Mucosa of descending colon (tissue), 3 donors: ENCODE results near the gene CABYR. TPM values are rescaled to one million over a fixed set of nuclear protein-coding genes. Genes with fewer than 3 reads are reported as not detected.

ENCODE experiments used
- ATAC-seq: fragments of 200-7000 bp; cut with Tn5 transposase; one replicate; pipeline ENCODE4 v1.9.1; 2020; ENCODE audit warnings: mild to moderate bottlenecking, moderate library complexity
- DNase-seq, 3 donors: peaks; one replicate each; pipeline ENCODE4 v3.0.0-alpha.2; 2020
- H3K36me3 ChIP-seq: fragments of 200-600 bp; one replicate; pipeline ENCODE4 v1.8.0; 2021; ENCODE audit warnings: low read depth, mild to moderate bottlenecking
- H3K4me1 ChIP-seq: fragments of 200-600 bp; one replicate; pipeline ENCODE4 v1.8.0; 2021; ENCODE audit warnings: low read depth, mild to moderate bottlenecking
- H3K4me3 ChIP-seq: fragments of 200-600 bp; one replicate; pipeline ENCODE4 v1.8.0; 2021; ENCODE audit warnings: mild to moderate bottlenecking
- H3K9me3 ChIP-seq: fragments of 200-600 bp; one replicate; pipeline ENCODE4 v1.8.0; 2021; ENCODE audit warnings: mild to moderate bottlenecking
- CTCF ChIP-seq: fragments of 200-600 bp; IDR thresholded peaks from one replicate; pipeline ENCODE4 v1.8.0; 2022; ENCODE audit warnings: antibody characterized with exemption, mild to moderate bottlenecking
- intact Hi-C, 2 donors: fragments of 100-400 bp; cut with DNase I in 1 of 2; cut with micrococcal nuclease in 1 of 2; formaldehyde crosslinking; loops; one replicate each; pipeline versions ENCODE4 v1.11.0 to v1.11.1; 2022; cut with DNase I, micrococcal nuclease
- total RNA-seq, 3 donors: library from RNA; stranded (reverse); fragmentation: NEBNext Ultra II Directional in 2 of 3; extraction: Animal tissue kit (Norgen Biotek cat#: 25700) in 2 of 3; gene quantifications; one replicate each; pipeline versions ENCODE4 v1.2.1 to v1.2.4, GENCODE V29; 2021 to 2023
- donor health status: DM: no; HTN: no; CAD: no; lungs with moderate emphysema.
- donor health status: DM: no; HTN: no; CAD: no.
- donor health status: DM: no; HTN: yes; CAD: no.

The CABYR gene
- total RNA-seq, 3 donors from 2014 or later = 0.41 to 1.4 (median 0.48) TPM

GRCh38 chr18:24176727-24177416 lies 38.0 kb downstream of the CABYR start:
- peak; percentile 46 for TF ChIP-seq CTCF
- no peaks in the 10 kb centered on the region for H3K9me3 ChIP-seq
- H3K4me1 ChIP-seq = no peaks in the 10 kb centered on the region
- peak; percentile 78 for ATAC-seq
- no peak overlapping the region for H3K4me3 ChIP-seq
- peak in 2 of 3 donors; percentile 40 to 86 for DNase-seq
- H3K36me3 ChIP-seq = no peaks in the 10 kb centered on the region
- intact Hi-C loops = no loop called here

GRCh38 chr18:24177499-24178133 lies 38.8 kb downstream of the CABYR start:
- Histone ChIP-seq H3K4me1 (no peaks in the 10 kb centered on the region), H3K36me3 (no peaks in the 10 kb centered on the region), H3K9me3 (no peaks in the 10 kb centered on the region), H3K4me3 (no peak overlapping the region)
- ATAC-seq (no peak), DNase-seq (no peak)
- no peak for TF ChIP-seq CTCF
- intact Hi-C loops = no loop called here

- Histone ChIP-seq H3K9me3 (no peaks in the 10 kb centered on the region), H3K4me1 (no peaks in the 10 kb centered on the region), H3K36me3 (no peaks in the 10 kb centered on the region), H3K4me3 (no peak overlapping the region)
- intact Hi-C loops = no loop called here
- no peak for DNase-seq
- TF ChIP-seq CTCF = no peak
- no peak for ATAC-seq
Observed at GRCh38 chr18:24180048-24180447, 41.2 kb downstream of the CABYR start.

GRCh38 chr18:24181806-24182205 lies 42.9 kb downstream of the CABYR start:
- Histone ChIP-seq H3K9me3 (no peaks in the 10 kb centered on the region), H3K4me1 (no peaks in the 10 kb centered on the region), H3K36me3 (no peaks in the 10 kb centered on the region), H3K4me3 (no peak overlapping the region)
- ATAC-seq (no peak), DNase-seq (no peak)
- intact Hi-C loops = no loop called here
- no peak for TF ChIP-seq CTCF

GRCh38 chr18:24185805-24186204 lies 46.9 kb downstream of the CABYR start:
- Histone ChIP-seq H3K4me3 (no peak overlapping the region), H3K4me1 (no peaks in the 10 kb centered on the region), H3K9me3 (no peaks in the 10 kb centered on the region), H3K36me3 (no peaks in the 10 kb centered on the region)
- no peak for DNase-seq
- no peak for ATAC-seq
- intact Hi-C loops = no loop called here
- TF ChIP-seq CTCF = no peak
